Fibroblast of lung (primary cell): Measurements from ENCODE around the gene RABAC1.

Experiments used
- EZH2 ChIP-seq: IDR thresholded peaks from 2 replicates; pipeline ENCODE4 v1.5.1; 2012; ENCODE audit warnings: low read length, control low read depth, mild to moderate bottlenecking; ENCODE audit errors: missing control alignments
- TF ChIP-seq, protein P1 (sequence below), 2 donors: IDR thresholded peaks in 1 of 2; conservative IDR thresholded peaks in 1 of 2; 1 replicate in 1 of 2; 2 replicates in 1 of 2; pipeline ENCODE4 v1.5.1; 2011 to 2012; ENCODE audit warnings: low read length in 2 of 2, control low read depth in 1 of 2, inconsistent platforms in 1 of 2, low read depth in 1 of 2, mild to moderate bottlenecking in 1 of 2

DNA sequence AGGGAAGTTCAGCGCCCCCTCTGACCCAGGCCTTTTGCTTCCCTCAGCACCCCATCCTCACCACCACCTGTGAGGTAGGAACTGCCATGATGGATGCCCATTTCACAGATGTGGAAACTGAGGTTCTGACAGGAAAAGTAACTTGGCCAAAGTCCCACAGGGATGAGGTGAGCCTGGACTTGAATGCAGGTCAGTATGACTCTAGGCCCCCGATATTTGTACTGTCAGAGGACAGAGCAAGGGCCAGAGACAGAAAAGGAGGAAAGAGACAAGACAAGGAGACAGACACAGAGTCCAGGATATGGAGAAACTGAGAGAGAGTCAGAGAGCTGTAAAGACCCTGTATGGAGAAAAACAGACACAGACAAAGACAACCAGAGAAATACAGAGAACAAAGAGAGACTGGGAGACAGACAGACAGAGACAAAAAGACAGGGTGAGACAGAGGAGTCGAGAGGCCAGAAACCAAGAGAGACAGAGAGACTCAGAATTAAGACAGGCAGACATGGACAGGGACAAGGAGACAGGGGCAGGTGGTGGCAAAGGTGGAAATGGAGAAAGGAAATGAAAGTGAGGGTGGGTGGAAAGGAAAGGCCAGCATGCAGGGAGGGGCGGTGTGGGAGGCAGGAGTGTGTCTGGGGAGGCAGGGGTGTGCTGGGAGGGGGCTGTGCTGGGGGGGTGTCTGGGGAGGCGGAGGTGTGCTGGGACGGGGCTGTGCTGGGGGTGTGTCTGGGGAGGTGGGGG is 35.9 kb downstream of the RABAC1 start:
- TF ChIP-seq, protein P1, sequence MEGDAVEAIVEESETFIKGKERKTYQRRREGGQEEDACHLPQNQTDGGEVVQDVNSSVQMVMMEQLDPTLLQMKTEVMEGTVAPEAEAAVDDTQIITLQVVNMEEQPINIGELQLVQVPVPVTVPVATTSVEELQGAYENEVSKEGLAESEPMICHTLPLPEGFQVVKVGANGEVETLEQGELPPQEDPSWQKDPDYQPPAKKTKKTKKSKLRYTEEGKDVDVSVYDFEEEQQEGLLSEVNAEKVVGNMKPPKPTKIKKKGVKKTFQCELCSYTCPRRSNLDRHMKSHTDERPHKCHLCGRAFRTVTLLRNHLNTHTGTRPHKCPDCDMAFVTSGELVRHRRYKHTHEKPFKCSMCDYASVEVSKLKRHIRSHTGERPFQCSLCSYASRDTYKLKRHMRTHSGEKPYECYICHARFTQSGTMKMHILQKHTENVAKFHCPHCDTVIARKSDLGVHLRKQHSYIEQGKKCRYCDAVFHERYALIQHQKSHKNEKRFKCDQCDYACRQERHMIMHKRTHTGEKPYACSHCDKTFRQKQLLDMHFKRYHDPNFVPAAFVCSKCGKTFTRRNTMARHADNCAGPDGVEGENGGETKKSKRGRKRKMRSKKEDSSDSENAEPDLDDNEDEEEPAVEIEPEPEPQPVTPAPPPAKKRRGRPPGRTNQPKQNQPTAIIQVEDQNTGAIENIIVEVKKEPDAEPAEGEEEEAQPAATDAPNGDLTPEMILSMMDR (conservative IDR thresholded peaks at IDR 0.05 in 1 of 2, IDR thresholded peaks at IDR 0.05 in 1 of 2; ENCODE audit: low read depth in 1 of 2, low read length in 2 of 2): no peak
- peak; percentile 39 for TF ChIP-seq EZH2
